ENCODE results near the gene PCSK6. TPM values are rescaled to one million over a fixed set of nuclear protein-coding genes. Genes with fewer than 3 reads are reported as not detected.

The PCSK6 gene
- total and polyA plus RNA-seq, 2 experiments from 2014 or later: 0.38 TPM; not detected in 1

GRCh38 chr15:101272584-101272983 is 216.9 kb downstream of the PCSK6 start:
- H3K9me2 ChIP-seq (ENCODE audit: insufficient read depth): no peaks in the 10 kb centered on the region
- H4K20me1 ChIP-seq (ENCODE audit: insufficient read depth): no peaks in the 10 kb centered on the region
- TF ChIP-seq EZH2phosphoT487 (IDR thresholded peaks at IDR 0.05; ENCODE audit: insufficient read depth, low read depth): no peak
- TF ChIP-seq EZH2 (IDR thresholded peaks at IDR 0.05; ENCODE audit: insufficient read depth, poor library complexity, severe bottlenecking): no peak
- WGBS, 2 experiments (ENCODE audit: low coverage in 1 of 2, low lambda C conversion rate in 2 of 2, missing lambda C conversion rate in 2 of 2): 82 to 86% methylated on average over 9 of the region's 9 CpGs
- H3K4me3 ChIP-seq: no peak overlapping the region
- in situ Hi-C loops (cut with MboI): loop anchor here (25.0 kb wide), 1 partner anchor 360 kb away; the partner anchor contains the start of gene LRRK1
- H3K9ac ChIP-seq: no peak overlapping the region
- no peak overlapping the region for H3K27ac ChIP-seq
- peaks cover 70% of the 10 kb centered on the region for H3F3A ChIP-seq (ENCODE audit: insufficient read depth)
- DNase-seq: no peak
- H3K79me2 ChIP-seq (ENCODE audit: insufficient read depth): peaks cover 43% of the 10 kb centered on the region
- peaks cover 22% of the 10 kb centered on the region for H3K4me1 ChIP-seq (ENCODE audit: insufficient read depth)
- no peaks in the 10 kb centered on the region for H3K27me3 ChIP-seq (replicated peaks; ENCODE audit: insufficient read depth)
- H3K9me3 ChIP-seq (ENCODE audit: low read depth): no peaks in the 10 kb centered on the region
- H3K4me2 ChIP-seq (ENCODE audit: unreplicated experiment): no peak overlapping the region
- peaks cover 48% of the 10 kb centered on the region for H3K36me3 ChIP-seq (ENCODE audit: low read depth)
- no peak overlapping the region for H2AFZ ChIP-seq

- TF ChIP-seq EZH2phosphoT487 (IDR thresholded peaks at IDR 0.05; ENCODE audit: insufficient read depth, low read depth) (no peak), EZH2 (IDR thresholded peaks at IDR 0.05; ENCODE audit: insufficient read depth, poor library complexity, severe bottlenecking) (no peak)
- DNase-seq: peak; percentile 61
Observed at GRCh38 chr15:101269479-101270223, 219.9 kb downstream of the PCSK6 start.

GRCh38 chr15:101267320-101268104 is 222.0 kb downstream of the PCSK6 start:
- Histone ChIP-seq H3K36me3 (ENCODE audit: low read depth) (peaks cover 18% of the 10 kb centered on the region), H3K9me2 (ENCODE audit: insufficient read depth) (no peaks in the 10 kb centered on the region), H3K9me3 (ENCODE audit: low read depth) (no peaks in the 10 kb centered on the region), H2AFZ (peak overlapping the region; percentile 67), H3F3A (ENCODE audit: insufficient read depth) (peaks cover 69% of the 10 kb centered on the region), H3K27ac (peak overlapping the region; percentile 86), H3K79me2 (ENCODE audit: insufficient read depth) (no peaks in the 10 kb centered on the region; the same call in 1 of the 2 replicates), H3K4me3 (peak overlapping the region; percentile 34), H3K27me3 (replicated peaks; ENCODE audit: insufficient read depth) (no peaks in the 10 kb centered on the region), H3K4me1 (ENCODE audit: insufficient read depth) (peaks cover 33% of the 10 kb centered on the region), H3K4me2 (ENCODE audit: unreplicated experiment) (peak overlapping the region; percentile 76), H4K20me1 (ENCODE audit: insufficient read depth) (no peaks in the 10 kb centered on the region), H3K9ac (peak overlapping the region; percentile 73)
- TF ChIP-seq EZH2 (IDR thresholded peaks at IDR 0.05; ENCODE audit: insufficient read depth, poor library complexity, severe bottlenecking): no peak
- no peak for TF ChIP-seq EZH2phosphoT487 (IDR thresholded peaks at IDR 0.05; ENCODE audit: insufficient read depth, low read depth)
- in situ Hi-C loops (cut with MboI): loop anchor here (10.0 to 25.0 kb wide), 2 partner anchors 355 to 653 kb away; partner anchors contain the start of gene LRRK1
- WGBS, 2 experiments (ENCODE audit: low coverage in 1 of 2, low lambda C conversion rate in 2 of 2, missing lambda C conversion rate in 2 of 2): 13 to 14% methylated on average over 18 of the region's 18 CpGs
- peak; percentile 94 for DNase-seq

More at GRCh38 chr15:101269479-101270223, 219.9 kb downstream of the PCSK6 start:
- H3K27ac ChIP-seq: no peak overlapping the region
- 76 to 77% methylated on average over 16 of the region's 16 CpGs for WGBS, 2 experiments (ENCODE audit: low coverage in 1 of 2, low lambda C conversion rate in 2 of 2, missing lambda C conversion rate in 2 of 2)
- H3K36me3 ChIP-seq (ENCODE audit: low read depth): peaks cover 39% of the 10 kb centered on the region
- no peak overlapping the region for H3K9ac ChIP-seq
- no peaks in the 10 kb centered on the region for H3K27me3 ChIP-seq (replicated peaks; ENCODE audit: insufficient read depth)
- H3K9me3 ChIP-seq (ENCODE audit: low read depth): no peaks in the 10 kb centered on the region
- H4K20me1 ChIP-seq (ENCODE audit: insufficient read depth): no peaks in the 10 kb centered on the region
- H3K4me1 ChIP-seq (ENCODE audit: insufficient read depth): peaks cover 33% of the 10 kb centered on the region
- H3K4me2 ChIP-seq (ENCODE audit: unreplicated experiment): no peak overlapping the region
- no peaks in the 10 kb centered on the region for H3K9me2 ChIP-seq (ENCODE audit: insufficient read depth)
- H3F3A ChIP-seq (ENCODE audit: insufficient read depth): peaks cover 86% of the 10 kb centered on the region
- H3K4me3 ChIP-seq: no peak overlapping the region
- in situ Hi-C loops (cut with MboI): loop anchor here (10.0 to 25.0 kb wide), 2 partner anchors 357 to 655 kb away; partner anchors contain the start of gene LRRK1
- peaks cover 19% of the 10 kb centered on the region for H3K79me2 ChIP-seq (ENCODE audit: insufficient read depth)
- no peak overlapping the region for H2AFZ ChIP-seq

GRCh38 chr15:101266787-101267186 is 222.7 kb downstream of the PCSK6 start:
- Histone ChIP-seq H3K36me3 (ENCODE audit: low read depth) (peaks cover 10% of the 10 kb centered on the region), H4K20me1 (ENCODE audit: insufficient read depth) (no peaks in the 10 kb centered on the region), H3K9ac (peak overlapping the region; percentile 73), H3F3A (ENCODE audit: insufficient read depth) (peaks cover 62% of the 10 kb centered on the region), H2AFZ (peak overlapping the region; percentile 67), H3K79me2 (ENCODE audit: insufficient read depth) (no peaks in the 10 kb centered on the region), H3K9me2 (ENCODE audit: insufficient read depth) (no peaks in the 10 kb centered on the region), H3K4me1 (ENCODE audit: insufficient read depth) (peaks cover 33% of the 10 kb centered on the region), H3K4me2 (ENCODE audit: unreplicated experiment) (peak overlapping the region; percentile 76), H3K27ac (peak overlapping the region; percentile 86), H3K9me3 (ENCODE audit: low read depth) (no peaks in the 10 kb centered on the region), H3K27me3 (replicated peaks; ENCODE audit: insufficient read depth) (no peaks in the 10 kb centered on the region), H3K4me3 (peak overlapping the region; percentile 34)
- 50 to 59% methylated on average over 9 of the region's 9 CpGs for WGBS, 2 experiments (ENCODE audit: low coverage in 1 of 2, low lambda C conversion rate in 2 of 2, missing lambda C conversion rate in 2 of 2)
- in situ Hi-C loops (cut with MboI): loop anchor here (10.0 to 25.0 kb wide), 2 partner anchors 354 to 652 kb away; partner anchors contain the start of gene LRRK1
- no peak for DNase-seq
- TF ChIP-seq EZH2phosphoT487 (IDR thresholded peaks at IDR 0.05; ENCODE audit: insufficient read depth, low read depth) (no peak), EZH2 (IDR thresholded peaks at IDR 0.05; ENCODE audit: insufficient read depth, poor library complexity, severe bottlenecking) (no peak)
